Activated CD8-positive, alpha-beta memory T cell treated with anti-CD3 and anti-CD28 coated beads, Interleukin-2, amount 50 U/mL, for 24 hours (primary cell): Measurements from ENCODE around the gene ST8SIA5.

Experiments
- DNase-seq: peaks from one replicate; pipeline ENCODE4 v3.0.0-alpha.2; 2020; ENCODE audit errors: extremely low read depth

ST8SIA5 gene

DNA sequence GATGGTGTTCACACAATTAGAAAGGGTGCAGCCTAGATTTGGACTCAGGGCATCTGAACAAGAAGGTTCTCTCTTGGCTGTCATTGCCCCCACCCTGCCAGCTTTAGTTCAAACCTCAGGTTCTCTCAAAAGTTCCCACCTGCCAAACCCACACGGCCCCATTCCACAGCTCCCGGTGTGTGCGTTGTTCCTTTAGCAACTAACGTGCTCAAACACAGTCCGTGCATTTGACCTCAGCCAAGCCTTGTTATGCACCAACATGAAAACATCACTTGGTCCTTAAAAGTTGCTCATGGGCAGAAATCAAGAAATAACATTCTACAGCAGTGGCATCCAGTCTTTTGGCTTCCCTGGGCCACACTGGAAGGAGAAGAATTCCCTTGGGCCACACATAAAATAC, 131.8 kb downstream of the ST8SIA5 start:
- DNase-seq: no peak

DNA sequence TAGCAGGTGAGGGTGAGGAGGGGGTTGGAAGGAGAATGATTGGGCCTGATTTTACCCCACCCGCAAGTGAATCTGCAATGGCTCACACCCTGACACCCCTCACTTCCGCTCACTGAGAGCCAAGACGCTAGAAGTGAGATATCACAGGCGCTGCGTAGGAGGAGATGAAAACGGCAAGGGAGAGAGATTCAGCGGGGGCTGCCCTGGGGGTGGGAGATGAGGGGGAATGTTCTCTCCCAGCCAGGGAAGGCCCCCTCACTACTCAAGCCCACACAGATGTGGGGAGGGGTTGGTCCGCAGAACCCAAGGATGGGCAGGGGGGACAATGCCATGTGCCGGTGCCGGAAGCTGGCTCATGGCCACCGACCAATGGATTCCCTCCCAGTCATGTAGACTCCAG, 132.7 kb downstream of the ST8SIA5 start:
- DNase-seq: no peak

DNA sequence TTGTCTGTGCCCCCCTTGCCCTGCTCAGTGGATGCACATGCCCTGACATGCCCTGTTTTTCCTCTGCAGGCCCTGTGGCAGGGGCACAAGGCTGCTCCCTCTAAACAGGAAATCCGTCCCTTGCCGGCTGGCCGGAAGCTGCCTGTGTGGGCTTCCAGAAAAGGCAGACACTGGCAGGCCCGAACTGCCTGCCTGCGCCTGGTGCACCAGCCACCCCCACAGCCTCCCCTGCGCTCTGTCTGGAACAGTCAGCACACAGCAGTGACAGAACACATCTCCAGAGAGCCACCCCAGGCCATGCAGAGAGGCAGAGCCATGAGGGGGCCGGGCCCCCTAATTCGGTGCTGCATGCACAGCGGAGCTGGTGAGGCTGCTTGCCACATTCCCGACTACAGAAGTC, 133.3 kb downstream of the ST8SIA5 start:
- DNase-seq: no peak

GRCh38 chr18:46622999-46623398, 133.9 kb downstream of the ST8SIA5 start:
- DNase-seq: no peak

- no peak for DNase-seq
Measured at GRCh38 chr18:46622451-46622850, 134.4 kb downstream of the ST8SIA5 start.

DNA sequence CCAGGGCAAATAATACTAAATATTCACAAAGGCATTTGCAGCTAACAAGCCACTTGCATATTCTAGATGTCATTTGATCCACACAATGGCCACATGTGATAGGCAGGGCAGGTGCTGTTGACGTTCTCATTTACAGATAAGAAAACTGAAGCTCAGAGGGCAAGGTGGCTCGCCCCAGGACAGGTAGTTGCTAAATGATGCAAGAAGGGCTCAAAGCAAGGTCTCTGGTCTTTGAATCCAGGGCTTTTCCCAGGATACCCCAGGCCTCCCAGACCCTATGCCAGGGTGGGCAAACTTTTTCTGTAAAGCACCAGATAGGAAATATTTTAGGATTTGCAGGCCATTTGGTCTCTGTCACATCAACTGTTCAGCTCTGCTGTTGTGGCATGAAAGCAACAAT, 135.0 kb downstream of the ST8SIA5 start:
- DNase-seq: no peak

DNA sequence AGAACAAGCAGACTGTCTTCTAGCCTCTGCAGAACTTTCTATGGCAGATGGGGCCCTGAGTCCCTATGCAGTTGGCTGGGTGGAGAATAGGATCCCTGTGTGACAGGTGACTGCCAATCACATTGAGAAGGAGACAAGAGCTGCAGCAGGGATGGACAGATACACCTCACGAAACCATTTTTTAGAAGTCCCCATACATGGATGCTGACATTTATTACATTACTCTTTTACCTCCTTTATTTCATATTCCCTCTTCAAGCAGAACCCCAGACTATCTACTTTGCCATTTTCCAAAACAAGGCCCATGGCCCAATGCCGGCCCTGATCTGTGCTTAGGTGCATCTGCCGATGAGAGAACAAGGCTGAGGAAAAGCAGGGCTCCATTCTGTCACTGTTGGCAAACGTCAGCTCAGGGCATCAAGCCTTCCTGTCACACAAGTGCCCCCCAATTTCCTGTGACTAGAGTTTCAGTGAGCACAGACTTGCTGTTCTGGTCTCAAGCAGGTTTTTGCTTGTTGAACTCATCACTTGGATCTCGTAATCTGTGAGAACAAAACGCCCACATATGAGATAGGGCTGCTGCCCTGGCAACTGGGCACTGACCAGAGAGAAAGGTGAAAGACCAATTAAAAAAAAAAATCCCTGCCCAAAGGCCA, 135.6 kb downstream of the ST8SIA5 start:
- DNase-seq: no peak

GRCh38 chr18:46619559-46619958, 137.3 kb downstream of the ST8SIA5 start:
- DNase-seq: no peak
